T-cell (primary cell): Measurements from ENCODE around the gene NPC1. TPM values are rescaled to one million over a fixed set of nuclear protein-coding genes. Genes with fewer than 3 reads are reported as not detected.
A peak's percentile ranks its signal among the peaks of the same experiment; 100 is the strongest.
"Not testable (repeated sequence)": the region's sequence is repeated elsewhere in the genome, so short reads cannot be mapped to it uniquely, and the experiment has no call there.

Experiments
- ATAC-seq, 4 experiments: fragments of 200-7000 bp in 3 of 4; fragments of 150-1000 bp in 1 of 4; cut with Tn5 transposase; replicated peaks in 1 of 4; 1 replicate in 3 of 4; 2 replicates in 1 of 4; pipeline ENCODE4 v1.10.0; 2021; ENCODE audit warnings: moderate library complexity in 3 of 4, mild to moderate bottlenecking in 2 of 4, moderate number of reproducible peaks in 1 of 4
- CTCF ChIA-PET, 2 donors: fragments of 300-600 bp; sonication (Branson Sonifier 250); formaldehyde crosslinking; loops; one replicate each; lab custom pipeline; 2022; ENCODE audit warnings: antibody characterized with exemption in 2 of 2; lab: Charles Lee
- POLR2A ChIA-PET, 2 donors: fragments of 300-600 bp; sonication (Branson Sonifier 250); formaldehyde crosslinking; loops; one replicate each; lab custom pipeline; 2022; ENCODE audit warnings: antibody characterized with exemption in 2 of 2; lab: Charles Lee
- DNase-seq, 35 experiments: peaks; one replicate each; pipeline versions ENCODE4 v3.0.0 to v3.0.0-alpha.2; 2013 to 2023
- H3K27ac ChIP-seq: one replicate; pipeline ENCODE4 v1.5.1; 2013; ENCODE audit warnings: low read length
- H3K27me3 ChIP-seq, 2 experiments: replicated peaks in 1 of 2; 1 replicate in 1 of 2; 2 replicates in 1 of 2; pipeline versions ENCODE4 v1.6.1 to v1.7.0; 2013; ENCODE audit warnings: low read length in 1 of 2, mixed read lengths in 1 of 2; ENCODE audit not compliant: control insufficient read depth in 2 of 2, insufficient read depth in 2 of 2; ENCODE audit errors: extremely low read depth in 1 of 2
- H3K36me3 ChIP-seq, 2 donors: 1 replicate in 1 of 2; 2 replicates in 1 of 2; pipeline versions ENCODE4 v1.6.1 to v1.7.0; 2013; ENCODE audit warnings: low read length in 1 of 2; ENCODE audit not compliant: control insufficient read depth in 2 of 2, insufficient read depth in 1 of 2; ENCODE audit errors: extremely low read depth in 1 of 2
- H3K4me1 ChIP-seq, 2 experiments: 1 replicate in 1 of 2; 2 replicates in 1 of 2; pipeline versions ENCODE4 v1.6.1 to v1.7.0; 2013; ENCODE audit warnings: low read length in 2 of 2, mixed read lengths in 1 of 2; ENCODE audit not compliant: insufficient read depth in 2 of 2, control insufficient read depth in 1 of 2; ENCODE audit errors: extremely low read depth in 1 of 2
- H3K4me3 ChIP-seq, 2 donors: 1 replicate in 1 of 2; 2 replicates in 1 of 2; pipeline versions ENCODE4 v1.5.1 to v1.7.0; 2013; ENCODE audit warnings: mild to moderate bottlenecking in 2 of 2, low read length in 1 of 2, moderate library complexity in 1 of 2; ENCODE audit not compliant: control insufficient read depth in 1 of 2; ENCODE audit errors: extremely low read depth in 1 of 2
- H3K9me3 ChIP-seq: 2 replicates; pipeline ENCODE4 v1.7.0; 2013
- H3K27ac Mint-ChIP-seq, 2 donors: one replicate each; pipeline ENCODE4 v1.8.0; 2020 to 2021; ENCODE audit warnings: mild to moderate bottlenecking in 2 of 2, mixed read lengths in 2 of 2
- H3K27me3 Mint-ChIP-seq, 2 donors: one replicate each; pipeline ENCODE4 v1.8.0; 2021 to 2022; ENCODE audit warnings: mixed read lengths in 2 of 2
- H3K36me3 Mint-ChIP-seq: one replicate; pipeline ENCODE4 v1.8.0; 2021; ENCODE audit warnings: mixed read lengths
- H3K4me1 Mint-ChIP-seq, 3 donors: one replicate each; pipeline ENCODE4 v1.8.0; 2020 to 2022; ENCODE audit warnings: mixed read lengths in 3 of 3, mild to moderate bottlenecking in 1 of 3
- H3K4me3 Mint-ChIP-seq, 3 donors: one replicate each; pipeline ENCODE4 v1.8.0; 2020 to 2022; ENCODE audit warnings: mild to moderate bottlenecking in 3 of 3, mixed read lengths in 3 of 3, moderate library complexity in 3 of 3
- H3K9me3 Mint-ChIP-seq, 3 donors: one replicate each; pipeline ENCODE4 v1.8.0; 2020 to 2022; ENCODE audit warnings: mixed read lengths in 3 of 3
- WGBS: methylation state at CpG from one replicate; pipeline ENCODE4 v1.1.5; 2013; ENCODE audit warnings: missing lambda C conversion rate; ENCODE audit not compliant: insufficient coverage; 5-methylcytosine and 5-hydroxymethylcytosine counted together
- total RNA-seq, 35 experiments: library from RNA in 6 of 35; stranded (reverse) in 6 of 35; fragments of 120-200 nt in 1 of 35; gene quantifications; one replicate each; pipeline versions ENCODE4 v1.2.1 to v1.2.4 and lab custom pipeline; 2013 to 2026

NPC1 gene
- total RNA-seq, 5 donors from 2014 or later (not counting 1 experiment from before 2014, with no cell fraction given): 35.2 to 52.7 (median 39.4) TPM

DNA sequence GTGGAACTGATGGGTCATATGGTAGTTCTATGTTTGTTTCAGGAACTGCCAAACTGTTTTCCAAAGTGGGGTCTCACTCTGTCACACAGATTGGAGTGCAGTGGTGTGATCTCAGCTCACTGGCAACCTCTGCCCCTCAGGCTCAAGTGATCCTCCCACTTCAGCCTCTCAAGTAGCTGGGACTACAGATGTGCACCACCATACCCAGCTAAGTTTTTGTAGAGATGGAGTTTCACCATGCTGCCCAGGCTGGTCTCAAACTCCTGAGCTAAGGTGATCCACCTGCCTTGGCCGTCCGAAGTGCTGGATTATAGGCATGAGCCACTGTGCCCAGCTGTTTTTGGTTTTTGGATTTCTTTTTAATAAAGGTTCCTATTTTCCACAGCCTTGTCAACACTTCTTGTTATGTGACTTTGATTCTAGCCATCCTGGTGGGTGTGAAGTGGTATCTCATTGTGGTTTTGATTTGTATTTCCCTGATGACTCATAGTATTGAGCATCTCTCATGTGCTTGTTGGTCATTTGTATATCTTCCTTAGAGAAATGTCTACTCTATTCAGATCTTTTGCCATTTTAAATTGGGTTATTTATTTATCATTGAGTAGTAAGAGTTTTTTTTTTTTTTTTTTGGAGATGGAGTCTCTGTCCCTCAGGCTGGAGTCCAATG lies 22.8 kb downstream of the NPC1 start:
- ChIA-PET CTCF (interaction anchor here in 1 of 2 donors (0.6 kb wide), 1 partner anchor 577 kb away, joined by 4 read pairs; no protein-coding TSS in a partner anchor), POLR2A (interaction anchor here in 1 of 2 donors (0.5 kb wide), 1 partner anchor 12 kb away, joined by 3 read pairs; no protein-coding TSS in a partner anchor)
- Histone ChIP-seq H3K9me3 (no peaks in the 10 kb centered on the region), H3K36me3 (peaks cover 11 to 70% of the 10 kb centered on the region in 2 donors), H3K4me1 (peaks cover 0 to 13% of the 10 kb centered on the region in 2 experiments), H3K27me3 (no peaks in the 10 kb centered on the region), H3K27ac (no peak overlapping the region), H3K4me3 (no peak overlapping the region)
- 80% methylated on average over 1 of the region's 2 CpGs for WGBS
- Mint-ChIP-seq H3K36me3 (peaks cover 67% of the 10 kb centered on the region), H3K4me3 (no peak overlapping the region), H3K4me1 (peaks cover 0 to 25% (median 7%) of the 10 kb centered on the region in 3 donors), H3K27me3 (no peaks in the 10 kb centered on the region), H3K9me3 (no peaks in the 10 kb centered on the region), H3K27ac (peak overlapping the region; percentile 39 to 69)
- ATAC-seq (peak; percentile 46 to 96 (median 72)), DNase-seq (peak in 1 of 35 experiments; percentile 47)

DNA sequence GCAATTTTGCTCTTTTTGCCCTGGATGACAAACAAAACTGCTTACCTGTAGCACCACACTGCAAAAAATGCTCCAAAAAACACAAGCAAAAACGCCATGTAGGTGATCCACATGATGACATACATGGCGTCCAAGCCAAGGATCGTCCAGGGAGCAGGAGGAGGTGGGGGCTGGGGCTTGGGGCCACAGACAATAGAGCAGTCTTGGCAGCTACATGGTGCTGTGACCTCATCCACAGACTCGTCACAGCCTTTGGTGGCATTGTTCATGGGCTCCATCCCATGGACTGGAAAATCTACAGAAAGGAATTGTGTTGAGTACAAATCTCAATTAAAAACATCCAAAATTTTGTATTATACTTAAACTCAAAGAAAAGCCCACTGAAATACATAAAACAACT lies 26.1 kb downstream of the NPC1 start:
- Mint-ChIP-seq H3K27me3 (no peaks in the 10 kb centered on the region), H3K27ac (no peak overlapping the region), H3K36me3 (peaks cover 70% of the 10 kb centered on the region), H3K4me1 (peaks cover 0 to 21% (median 7%) of the 10 kb centered on the region in 3 donors), H3K9me3 (no peaks in the 10 kb centered on the region), H3K4me3 (no peak overlapping the region)
- no CpG with 5 or more reads among the region's 4 CpGs for WGBS
- H3K36me3 ChIP-seq: peaks cover 6 to 73% of the 10 kb centered on the region in 2 donors
- H3K27me3 ChIP-seq: no peaks in the 10 kb centered on the region
- no peaks in the 10 kb centered on the region for H3K9me3 ChIP-seq
- H3K27ac ChIP-seq: no peak overlapping the region
- DNase-seq: no peak
- ChIA-PET CTCF (no interaction called here), POLR2A (no interaction called here)
- peaks cover 0 to 13% of the 10 kb centered on the region in 2 experiments for H3K4me1 ChIP-seq
- H3K4me3 ChIP-seq: no peak overlapping the region
- no peak for ATAC-seq

DNA sequence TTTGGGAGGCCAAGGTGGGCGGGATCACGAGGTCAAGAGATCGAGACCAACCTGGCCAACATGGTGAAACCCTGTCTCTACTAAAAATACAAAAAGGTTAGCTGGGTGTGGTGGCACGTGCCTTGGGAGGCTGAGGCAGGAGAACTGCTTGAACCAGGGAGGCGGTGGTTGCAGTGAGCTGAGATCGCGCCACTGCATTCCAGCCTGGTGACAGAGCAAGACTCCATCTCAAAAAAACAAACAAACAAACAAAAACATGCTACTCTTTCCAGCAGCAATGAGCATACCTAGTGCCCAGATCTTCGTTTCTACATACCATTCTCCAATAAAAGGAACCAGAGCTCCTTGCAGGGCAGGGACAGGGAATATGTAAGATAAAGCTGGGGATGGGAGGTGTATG lies 28.8 kb downstream of the NPC1 start:
- CTCF ChIA-PET: not testable (repeated sequence)
- peaks cover 71% of the 10 kb centered on the region for H3K36me3 Mint-ChIP-seq

DNA sequence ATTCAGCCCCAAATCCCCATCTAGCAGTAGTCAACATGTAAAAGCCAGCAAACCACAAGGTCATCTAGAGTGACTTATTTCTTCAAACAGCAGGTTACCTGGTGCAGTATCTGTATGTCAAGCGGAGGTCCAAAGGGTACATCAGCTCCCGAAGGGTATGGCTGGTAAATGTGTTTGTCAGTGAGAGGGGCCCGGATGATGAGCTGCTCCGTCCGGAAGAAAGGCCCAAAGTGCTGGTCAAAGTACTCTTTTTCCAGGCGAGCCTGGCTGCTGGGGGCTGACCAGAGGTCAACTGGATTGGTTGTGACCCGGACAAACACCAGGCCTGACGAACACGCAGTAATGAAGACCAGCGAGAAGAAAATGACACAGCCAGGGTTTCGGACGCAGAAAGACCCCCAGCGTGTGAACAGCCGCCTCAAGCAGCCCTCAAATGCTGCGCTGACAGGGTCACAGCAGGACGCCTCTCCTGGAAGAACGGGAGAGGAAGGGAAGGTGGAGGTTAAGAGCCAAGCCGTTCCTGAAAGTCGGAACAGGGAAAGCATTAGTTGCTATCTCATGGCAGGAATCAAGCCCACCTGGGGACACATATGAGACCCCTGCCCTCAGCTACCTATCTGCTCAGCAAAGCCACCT lies 30.0 kb downstream of the NPC1 start:
- no peak for ATAC-seq
- no peak for DNase-seq
- CTCF ChIA-PET: no interaction called here
- Histone ChIP-seq H3K4me1 (no peaks in the 10 kb centered on the region), H3K27ac (no peak overlapping the region), H3K36me3 (peaks cover 22 to 87% of the 10 kb centered on the region in 2 donors), H3K4me3 (no peak overlapping the region), H3K27me3 (no peaks in the 10 kb centered on the region), H3K9me3 (no peaks in the 10 kb centered on the region)
- WGBS: 97% methylated on average over 12 of the region's 19 CpGs
- peaks cover 71% of the 10 kb centered on the region for H3K36me3 Mint-ChIP-seq
- no peaks in the 10 kb centered on the region for H3K9me3 Mint-ChIP-seq
- POLR2A ChIA-PET: no interaction called here
- H3K4me1 Mint-ChIP-seq: no peaks in the 10 kb centered on the region
- H3K27ac Mint-ChIP-seq: no peak overlapping the region
- no peak overlapping the region for H3K4me3 Mint-ChIP-seq
- no peaks in the 10 kb centered on the region for H3K27me3 Mint-ChIP-seq

More for the DNA sequence above, 28.8 kb downstream of the NPC1 start:
- 98% methylated on average over 7 of the region's 8 CpGs for WGBS
- H3K4me3 Mint-ChIP-seq, H3K4me1 Mint-ChIP-seq, DNase-seq, H3K4me1 ChIP-seq, H3K27ac Mint-ChIP-seq, H3K4me3 ChIP-seq, H3K9me3 ChIP-seq, H3K27ac ChIP-seq, POLR2A ChIA-PET, H3K9me3 Mint-ChIP-seq, ATAC-seq, H3K27me3 Mint-ChIP-seq, H3K27me3 ChIP-seq: not testable (repeated sequence)
- H3K36me3 ChIP-seq: peaks cover 18 to 83% of the 10 kb centered on the region in 2 donors

DNA sequence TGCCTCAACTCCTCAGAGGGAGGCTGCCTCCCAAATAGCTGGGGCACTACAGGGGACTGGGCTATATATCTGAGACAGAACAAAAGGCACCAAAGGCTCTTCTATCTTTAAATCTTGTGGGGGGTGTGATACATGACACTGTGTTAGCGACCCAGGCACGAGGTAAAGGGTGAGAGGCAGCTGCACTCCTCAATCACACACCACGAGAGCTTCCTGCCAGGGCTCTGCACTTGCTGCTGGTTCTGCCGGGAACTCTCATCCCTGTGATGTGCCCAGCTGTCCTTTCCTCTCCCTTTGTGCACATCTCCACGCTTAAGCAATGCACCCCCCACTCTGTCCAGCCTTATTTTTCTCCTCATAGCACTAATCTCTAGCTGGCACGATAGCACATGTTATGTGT lies 32.4 kb downstream of the NPC1 start:
- H3K27me3 Mint-ChIP-seq: no peaks in the 10 kb centered on the region
- ATAC-seq (no peak), DNase-seq (no peak)
- no peaks in the 10 kb centered on the region for H3K27me3 ChIP-seq
- 65% methylated on average over 4 of the region's 6 CpGs for WGBS
- ChIA-PET POLR2A (interaction anchor here in 1 of 2 donors (0.7 kb wide), 1 partner anchor 97 kb away, joined by 5 read pairs; no protein-coding TSS in a partner anchor), CTCF (no interaction called here)
- peaks cover 64% of the 10 kb centered on the region for H3K36me3 Mint-ChIP-seq
- H3K27ac Mint-ChIP-seq: no peak overlapping the region
- H3K9me3 ChIP-seq: no peaks in the 10 kb centered on the region
- peaks cover 18 to 90% of the 10 kb centered on the region in 2 donors for H3K36me3 ChIP-seq
- H3K27ac ChIP-seq: no peak overlapping the region
- H3K4me3 ChIP-seq: no peak overlapping the region
- H3K9me3 Mint-ChIP-seq: no peaks in the 10 kb centered on the region
- H3K4me1 ChIP-seq: no peaks in the 10 kb centered on the region
- H3K4me3 Mint-ChIP-seq: no peak overlapping the region
- no peaks in the 10 kb centered on the region for H3K4me1 Mint-ChIP-seq

DNA sequence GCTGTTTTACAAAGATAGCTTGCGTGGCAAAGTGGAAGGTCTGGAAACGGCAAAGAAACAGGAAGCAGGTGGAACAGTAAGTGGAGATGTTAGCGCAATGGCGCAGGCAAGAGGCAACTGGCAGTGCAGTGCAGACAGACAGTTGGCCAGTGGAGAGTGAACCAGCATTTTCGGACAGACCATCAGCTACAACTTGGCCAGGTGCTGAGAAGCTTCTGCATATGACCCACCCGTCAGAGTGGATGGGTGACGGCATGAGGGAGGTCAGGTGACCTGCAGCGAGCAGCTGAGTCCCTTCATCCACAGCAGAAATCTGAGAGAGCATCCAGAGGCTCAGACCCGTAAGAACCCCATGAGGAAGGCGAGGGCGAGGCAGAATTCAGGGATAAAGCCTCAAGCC lies 33.8 kb downstream of the NPC1 start:
- H3K27ac ChIP-seq: no peak overlapping the region
- POLR2A ChIA-PET: interaction anchor here in 1 of 2 donors (1.3 kb wide), 1 partner anchor 12 kb away, joined by 5 read pairs; no protein-coding TSS in a partner anchor

More for the DNA sequence above, 33.8 kb downstream of the NPC1 start:
- no peaks in the 10 kb centered on the region for H3K4me1 Mint-ChIP-seq
- peaks cover 18 to 94% of the 10 kb centered on the region in 2 donors for H3K36me3 ChIP-seq
- no peak overlapping the region for H3K4me3 Mint-ChIP-seq
- H3K27me3 Mint-ChIP-seq: no peaks in the 10 kb centered on the region
- H3K4me1 ChIP-seq: no peaks in the 10 kb centered on the region
- CTCF ChIA-PET: no interaction called here
- H3K4me3 ChIP-seq: no peak overlapping the region
- 88% methylated on average over 11 of the region's 11 CpGs for WGBS
- H3K27me3 ChIP-seq: no peaks in the 10 kb centered on the region
- H3K9me3 Mint-ChIP-seq: no peaks in the 10 kb centered on the region
- DNase-seq (no peak), ATAC-seq (no peak)
- no peak overlapping the region for H3K27ac Mint-ChIP-seq
- H3K9me3 ChIP-seq: no peaks in the 10 kb centered on the region
- H3K36me3 Mint-ChIP-seq: peaks cover 58% of the 10 kb centered on the region
